ENCODE measurements around the gene NUCB2. TPM values are rescaled to one million over a fixed set of nuclear protein-coding genes. Genes with fewer than 3 reads are reported as not detected.

NUCB2 gene
- total RNA-seq, 1 experiment from 2014 or later, result 66.6 TPM

DNA sequence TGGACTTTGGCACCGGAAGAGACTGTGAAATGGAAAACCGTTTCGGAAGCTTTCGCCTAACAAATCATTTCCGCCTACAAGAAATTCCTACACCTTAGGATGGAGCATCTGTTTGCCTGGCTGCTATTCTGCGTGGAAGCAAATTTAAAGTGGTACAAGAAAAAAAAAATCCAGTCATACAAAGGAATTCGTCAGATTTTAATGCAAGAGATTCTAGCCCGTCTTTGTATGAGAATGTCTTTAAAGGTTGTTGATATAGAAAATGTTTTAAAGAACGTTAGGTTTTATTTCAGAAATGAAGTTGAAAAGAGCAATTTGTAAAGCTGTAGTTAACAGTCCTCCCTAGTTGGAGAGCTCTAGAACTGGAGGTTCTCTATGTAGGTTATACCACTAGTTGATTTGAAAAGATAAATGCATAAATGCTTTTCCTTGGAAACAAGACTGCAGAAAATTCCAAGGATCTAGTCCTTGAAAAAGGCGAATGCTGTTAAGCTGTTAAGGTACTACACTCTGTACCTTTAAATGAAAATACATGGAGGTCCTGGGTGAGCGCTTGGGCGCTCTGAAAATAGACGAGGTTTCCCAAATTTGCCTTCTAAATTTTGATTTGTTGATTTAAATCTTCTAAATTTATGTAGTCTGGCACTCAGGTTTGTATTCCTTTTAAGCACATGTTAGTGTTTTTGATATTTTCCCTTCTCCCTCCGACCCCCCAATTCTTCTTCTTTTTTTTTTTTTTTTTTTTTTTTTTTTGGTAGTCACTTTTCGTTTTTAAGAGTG, 77.5 kb downstream of the NUCB2 start:
- no peaks in the 10 kb centered on the region for H3K27me3 ChIP-seq (replicated peaks; ENCODE audit: control insufficient read depth, insufficient read depth, low read length)
- no TSS peak for BruUV-seq (replicated peaks)

DNA sequence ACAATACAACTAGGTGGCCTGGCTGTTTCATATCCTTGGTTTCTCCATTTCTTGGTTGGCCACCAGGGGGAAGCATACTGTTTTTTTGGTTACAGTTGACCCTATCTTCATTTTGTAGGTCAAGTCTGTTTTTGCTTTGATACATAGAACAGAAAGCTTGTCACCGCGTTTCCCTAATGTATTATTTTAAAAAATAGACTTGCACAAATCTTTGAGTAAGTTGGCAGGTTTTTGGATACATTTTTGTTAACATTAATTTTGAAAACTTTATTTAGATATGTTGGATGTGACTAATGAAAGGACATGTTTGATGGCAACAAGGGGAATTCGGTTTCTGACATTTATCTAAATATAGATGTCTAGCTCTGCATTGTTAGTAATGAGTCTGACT, 78.1 kb downstream of the NUCB2 start:
- peak; percentile 75 to 85 for DNase-seq
- Mint-ChIP-seq H3K36me3 (ENCODE audit: insufficient read depth, unreplicated experiment) (peaks cover 14% of the 10 kb centered on the region), H3K4me3 (ENCODE audit: unreplicated experiment) (peak overlapping the region; percentile 91), H3K4me1 (ENCODE audit: low read depth, unreplicated experiment) (peaks cover 14% of the 10 kb centered on the region), H3K9me3 (ENCODE audit: unreplicated experiment) (no peaks in the 10 kb centered on the region), H3K27ac (ENCODE audit: unreplicated experiment) (no peak overlapping the region), H3K27me3 (ENCODE audit: insufficient read depth, unreplicated experiment) (no peaks in the 10 kb centered on the region)
- Histone ChIP-seq H3K36me3 (ENCODE audit: control insufficient read depth, insufficient read depth, low read length) (no peaks in the 10 kb centered on the region), H3K27me3 (replicated peaks; ENCODE audit: control insufficient read depth, insufficient read depth, low read length) (no peaks in the 10 kb centered on the region), H3K4me1 (peaks cover 4% of the 10 kb centered on the region), H3K9me3 (0 out of 2 replicates have a peak, but pooled peaks cover 4% of the 10 kb centered on the region), H3K4me3 (ENCODE audit: low read depth, low read length) (no peak overlapping the region)
- no TSS peak for BruUV-seq (replicated peaks)
- TF ChIP-seq, protein P1, sequence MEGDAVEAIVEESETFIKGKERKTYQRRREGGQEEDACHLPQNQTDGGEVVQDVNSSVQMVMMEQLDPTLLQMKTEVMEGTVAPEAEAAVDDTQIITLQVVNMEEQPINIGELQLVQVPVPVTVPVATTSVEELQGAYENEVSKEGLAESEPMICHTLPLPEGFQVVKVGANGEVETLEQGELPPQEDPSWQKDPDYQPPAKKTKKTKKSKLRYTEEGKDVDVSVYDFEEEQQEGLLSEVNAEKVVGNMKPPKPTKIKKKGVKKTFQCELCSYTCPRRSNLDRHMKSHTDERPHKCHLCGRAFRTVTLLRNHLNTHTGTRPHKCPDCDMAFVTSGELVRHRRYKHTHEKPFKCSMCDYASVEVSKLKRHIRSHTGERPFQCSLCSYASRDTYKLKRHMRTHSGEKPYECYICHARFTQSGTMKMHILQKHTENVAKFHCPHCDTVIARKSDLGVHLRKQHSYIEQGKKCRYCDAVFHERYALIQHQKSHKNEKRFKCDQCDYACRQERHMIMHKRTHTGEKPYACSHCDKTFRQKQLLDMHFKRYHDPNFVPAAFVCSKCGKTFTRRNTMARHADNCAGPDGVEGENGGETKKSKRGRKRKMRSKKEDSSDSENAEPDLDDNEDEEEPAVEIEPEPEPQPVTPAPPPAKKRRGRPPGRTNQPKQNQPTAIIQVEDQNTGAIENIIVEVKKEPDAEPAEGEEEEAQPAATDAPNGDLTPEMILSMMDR (IDR thresholded peaks at IDR 0.05; ENCODE audit: insufficient read depth in 1 of 2, low read depth in 1 of 2, low read length in 1 of 2, severe bottlenecking in 1 of 2, unreplicated experiment in 1 of 2), result peak; percentile 48 to 71
- intact Hi-C loops (cut with micrococcal nuclease; ENCODE audit: unreplicated experiment), result no loop called here
- ChIA-PET CTCF (interaction anchor here (0.6 to 0.7 kb wide), 3 partner anchors 11 to 376 kb away, joined by 3 to 6 read pairs (median 6); no protein-coding TSS in a partner anchor), POLR2A (no interaction called here)

More for the DNA sequence above, 77.5 kb downstream of the NUCB2 start:
- H3K4me1 Mint-ChIP-seq (ENCODE audit: low read depth, unreplicated experiment), result peaks cover 14% of the 10 kb centered on the region
- H3K9me3 Mint-ChIP-seq (ENCODE audit: unreplicated experiment), result no peaks in the 10 kb centered on the region
- TF ChIP-seq, protein P1 (IDR thresholded peaks at IDR 0.05; ENCODE audit: insufficient read depth in 1 of 2, low read depth in 1 of 2, low read length in 1 of 2, severe bottlenecking in 1 of 2, unreplicated experiment in 1 of 2), result no peak
- Histone ChIP-seq H3K36me3 (ENCODE audit: control insufficient read depth, insufficient read depth, low read length) (no peaks in the 10 kb centered on the region), H3K9me3 (0 out of 2 replicates have a peak, but pooled peaks cover 2% of the 10 kb centered on the region), H3K4me3 (ENCODE audit: low read depth, low read length) (peak overlapping the region; percentile 61), H3K4me1 (peaks cover 4% of the 10 kb centered on the region)
- peak overlapping the region; percentile 72 for H3K27ac Mint-ChIP-seq (ENCODE audit: unreplicated experiment)
- intact Hi-C loops (cut with micrococcal nuclease; ENCODE audit: unreplicated experiment), result loop anchor here (1.0 to 2.0 kb wide), 4 partner anchors 30 to 145 kb away; partner anchors contain the start of gene NUCB2
- H3K36me3 Mint-ChIP-seq (ENCODE audit: insufficient read depth, unreplicated experiment), result peaks cover 10% of the 10 kb centered on the region
- no peak for DNase-seq
- POLR2A ChIA-PET, result interaction anchor here (1.0 kb wide), 1 partner anchor 146 kb away, joined by 4 read pairs; the partner anchor contains the start of gene PIK3C2A
- H3K4me3 Mint-ChIP-seq (ENCODE audit: unreplicated experiment), result peak overlapping the region; percentile 91
- CTCF ChIA-PET, result interaction anchor here (0.6 to 1.3 kb wide), 8 partner anchors 9 to 124 kb away, joined by 3 to 6 read pairs (median 4); partner anchors contain the start of gene KCNJ11
- no peaks in the 10 kb centered on the region for H3K27me3 Mint-ChIP-seq (ENCODE audit: insufficient read depth, unreplicated experiment)

- ChIA-PET POLR2A (no interaction called here), CTCF (interaction anchor here (0.8 kb wide), 1 partner anchor 17 kb away, joined by 3 read pairs; no protein-coding TSS in a partner anchor)
- TF ChIP-seq, protein P1 (IDR thresholded peaks at IDR 0.05; ENCODE audit: insufficient read depth in 1 of 2, low read depth in 1 of 2, low read length in 1 of 2, severe bottlenecking in 1 of 2, unreplicated experiment in 1 of 2), result no peak
- intact Hi-C loops (cut with micrococcal nuclease; ENCODE audit: unreplicated experiment), result no loop called here
- Mint-ChIP-seq H3K36me3 (ENCODE audit: insufficient read depth, unreplicated experiment) (peaks cover 45% of the 10 kb centered on the region), H3K27ac (ENCODE audit: unreplicated experiment) (no peak overlapping the region), H3K4me1 (ENCODE audit: low read depth, unreplicated experiment) (no peaks in the 10 kb centered on the region), H3K27me3 (ENCODE audit: insufficient read depth, unreplicated experiment) (no peaks in the 10 kb centered on the region), H3K9me3 (ENCODE audit: unreplicated experiment) (peaks cover 38% of the 10 kb centered on the region), H3K4me3 (ENCODE audit: unreplicated experiment) (no peak overlapping the region)
- H3K36me3 ChIP-seq (ENCODE audit: control insufficient read depth, insufficient read depth, low read length), result peaks cover 7% of the 10 kb centered on the region; the same call in 1 of the 2 replicates
- H3K9me3 ChIP-seq, result peaks cover 25% of the 10 kb centered on the region
- H3K4me1 ChIP-seq, result no peaks in the 10 kb centered on the region
- DNase-seq, result no peak
- no peaks in the 10 kb centered on the region for H3K27me3 ChIP-seq (replicated peaks; ENCODE audit: control insufficient read depth, insufficient read depth, low read length)
- BruUV-seq (replicated peaks), result no TSS peak
- H3K4me3 ChIP-seq (ENCODE audit: low read depth, low read length), result no peak overlapping the region
Observed at GRCh38 chr11:17366495-17366894, 90.0 kb downstream of the NUCB2 start.

All from Caco-2 (cell line).